Mucosa of descending colon (tissue), 3 donors: ENCODE data around the gene CDH8. TPM values are rescaled to one million over a fixed set of nuclear protein-coding genes. Genes with fewer than 3 reads are reported as not detected.

ENCODE experiments used
- ATAC-seq: fragments of 200-7000 bp; cut with Tn5 transposase; one replicate; pipeline ENCODE4 v1.9.1; 2020; ENCODE audit warnings: mild to moderate bottlenecking, moderate library complexity
- DNase-seq, 3 donors: peaks; one replicate each; pipeline ENCODE4 v3.0.0-alpha.2; 2020
- H3K36me3 ChIP-seq: fragments of 200-600 bp; one replicate; pipeline ENCODE4 v1.8.0; 2021; ENCODE audit warnings: low read depth, mild to moderate bottlenecking
- H3K4me1 ChIP-seq: fragments of 200-600 bp; one replicate; pipeline ENCODE4 v1.8.0; 2021; ENCODE audit warnings: low read depth, mild to moderate bottlenecking
- H3K4me3 ChIP-seq: fragments of 200-600 bp; one replicate; pipeline ENCODE4 v1.8.0; 2021; ENCODE audit warnings: mild to moderate bottlenecking
- H3K9me3 ChIP-seq: fragments of 200-600 bp; one replicate; pipeline ENCODE4 v1.8.0; 2021; ENCODE audit warnings: mild to moderate bottlenecking
- intact Hi-C, 2 donors: fragments of 100-400 bp; cut with DNase I in 1 of 2; cut with micrococcal nuclease in 1 of 2; formaldehyde crosslinking; loops; one replicate each; pipeline versions ENCODE4 v1.11.0 to v1.11.1; 2022; cut with DNase I, micrococcal nuclease
- total RNA-seq, 3 donors: library from RNA; stranded (reverse); fragmentation: NEBNext Ultra II Directional in 2 of 3; extraction: Animal tissue kit (Norgen Biotek cat#: 25700) in 2 of 3; gene quantifications; one replicate each; pipeline versions ENCODE4 v1.2.1 to v1.2.4, GENCODE V29; 2021 to 2023
- TF ChIP-seq, protein P1 (sequence below): fragments of 200-600 bp; IDR thresholded peaks from one replicate; pipeline ENCODE4 v1.8.0; 2022; ENCODE audit warnings: antibody characterized with exemption, mild to moderate bottlenecking
- donor health status: DM: no; HTN: no; CAD: no; lungs with moderate emphysema.
- donor health status: DM: no; HTN: no; CAD: no.
- donor health status: DM: no; HTN: yes; CAD: no.

Gene CDH8
- total RNA-seq, 3 donors from 2014 or later: 0.16 to 1.2 TPM; not detected in 1

DNA sequence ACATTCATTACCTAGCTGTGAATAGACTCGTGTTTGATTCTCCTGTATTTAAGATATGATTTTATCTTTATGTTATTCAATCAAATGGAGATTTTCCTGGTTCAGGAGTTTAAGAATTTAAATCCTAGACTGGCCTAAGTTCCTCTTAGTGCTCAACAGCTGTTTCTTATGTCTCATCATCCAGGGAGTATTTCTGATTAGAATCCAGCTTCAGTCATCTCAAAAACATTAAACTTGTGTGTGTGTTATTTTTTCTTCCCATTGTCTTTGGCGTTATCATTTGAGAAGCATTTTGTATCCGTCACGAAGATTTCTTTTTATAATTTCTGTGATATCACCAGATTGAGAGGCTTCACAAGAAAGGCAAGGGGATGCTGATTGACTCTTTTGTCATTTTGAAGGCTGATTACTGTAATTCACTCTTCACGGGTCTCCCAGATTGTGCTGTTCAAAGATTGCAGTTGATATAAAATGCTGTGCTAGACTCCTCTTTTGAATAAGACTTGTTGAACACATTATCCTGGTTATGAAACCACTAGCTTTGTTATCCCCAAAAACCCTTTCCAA, 204.8 kb downstream of the CDH8 start:
- TF ChIP-seq, protein P1, sequence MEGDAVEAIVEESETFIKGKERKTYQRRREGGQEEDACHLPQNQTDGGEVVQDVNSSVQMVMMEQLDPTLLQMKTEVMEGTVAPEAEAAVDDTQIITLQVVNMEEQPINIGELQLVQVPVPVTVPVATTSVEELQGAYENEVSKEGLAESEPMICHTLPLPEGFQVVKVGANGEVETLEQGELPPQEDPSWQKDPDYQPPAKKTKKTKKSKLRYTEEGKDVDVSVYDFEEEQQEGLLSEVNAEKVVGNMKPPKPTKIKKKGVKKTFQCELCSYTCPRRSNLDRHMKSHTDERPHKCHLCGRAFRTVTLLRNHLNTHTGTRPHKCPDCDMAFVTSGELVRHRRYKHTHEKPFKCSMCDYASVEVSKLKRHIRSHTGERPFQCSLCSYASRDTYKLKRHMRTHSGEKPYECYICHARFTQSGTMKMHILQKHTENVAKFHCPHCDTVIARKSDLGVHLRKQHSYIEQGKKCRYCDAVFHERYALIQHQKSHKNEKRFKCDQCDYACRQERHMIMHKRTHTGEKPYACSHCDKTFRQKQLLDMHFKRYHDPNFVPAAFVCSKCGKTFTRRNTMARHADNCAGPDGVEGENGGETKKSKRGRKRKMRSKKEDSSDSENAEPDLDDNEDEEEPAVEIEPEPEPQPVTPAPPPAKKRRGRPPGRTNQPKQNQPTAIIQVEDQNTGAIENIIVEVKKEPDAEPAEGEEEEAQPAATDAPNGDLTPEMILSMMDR: no peak

DNA sequence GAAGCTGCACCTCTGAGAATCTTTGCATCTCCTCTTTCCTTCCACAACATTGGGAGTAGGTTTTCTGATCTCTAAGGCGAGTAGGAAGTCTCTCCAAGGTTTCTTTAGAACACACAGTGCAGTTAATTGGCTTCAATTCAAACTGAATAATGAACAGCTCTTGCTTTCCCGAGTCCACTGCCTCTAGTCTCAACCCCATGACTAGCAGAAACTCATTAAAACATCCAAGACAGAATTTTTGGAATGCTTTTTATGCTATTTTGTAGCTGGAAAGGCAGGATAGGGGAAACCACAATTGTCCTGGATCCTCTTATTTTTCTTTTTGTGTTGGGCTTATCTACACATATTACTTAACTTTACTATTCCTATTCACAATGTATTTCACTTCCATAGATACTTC, 206.6 kb downstream of the CDH8 start:
- no peaks in the 10 kb centered on the region for H3K4me1 ChIP-seq
- intact Hi-C loops: no loop called here
- no peak overlapping the region for H3K4me3 ChIP-seq

More for the DNA sequence above, 204.8 kb downstream of the CDH8 start:
- no peaks in the 10 kb centered on the region for H3K4me1 ChIP-seq
- no peak for ATAC-seq
- intact Hi-C loops: no loop called here
- no peaks in the 10 kb centered on the region for H3K36me3 ChIP-seq
- no peak for DNase-seq
- no peaks in the 10 kb centered on the region for H3K9me3 ChIP-seq
- no peak overlapping the region for H3K4me3 ChIP-seq

GRCh38 chr16:61823326-61823725, 212.9 kb downstream of the CDH8 start:
- H3K4me1 ChIP-seq: no peaks in the 10 kb centered on the region
- DNase-seq: no peak
- no peak overlapping the region for H3K4me3 ChIP-seq
- H3K9me3 ChIP-seq: no peaks in the 10 kb centered on the region
- no peaks in the 10 kb centered on the region for H3K36me3 ChIP-seq
- no peak for ATAC-seq
- intact Hi-C loops: no loop called here
- TF ChIP-seq, protein P1: no peak

More for the DNA sequence above, 206.6 kb downstream of the CDH8 start:
- Histone ChIP-seq H3K36me3 (no peaks in the 10 kb centered on the region), H3K9me3 (no peaks in the 10 kb centered on the region)
- DNase-seq (no peak), ATAC-seq (no peak)
- TF ChIP-seq, protein P1: no peak

- DNase-seq: no peak
- H3K36me3 ChIP-seq: no peaks in the 10 kb centered on the region
- H3K4me3 ChIP-seq: no peak overlapping the region
- H3K4me1 ChIP-seq: no peaks in the 10 kb centered on the region
- intact Hi-C loops: no loop called here
- no peak for ATAC-seq
- TF ChIP-seq, protein P1: no peak
- H3K9me3 ChIP-seq: no peaks in the 10 kb centered on the region
Observed at GRCh38 chr16:61820820-61821219, 215.4 kb downstream of the CDH8 start.

GRCh38 chr16:61820398-61820797, 215.8 kb downstream of the CDH8 start:
- H3K4me3 ChIP-seq: no peak overlapping the region
- intact Hi-C loops: no loop called here
- H3K4me1 ChIP-seq: no peaks in the 10 kb centered on the region
- H3K9me3 ChIP-seq: no peaks in the 10 kb centered on the region
- DNase-seq (no peak), ATAC-seq (no peak)
- H3K36me3 ChIP-seq: no peaks in the 10 kb centered on the region
- TF ChIP-seq, protein P1: no peak

GRCh38 chr16:61818850-61819249, 217.4 kb downstream of the CDH8 start:
- H3K4me3 ChIP-seq: no peak overlapping the region
- intact Hi-C loops: no loop called here
- no peaks in the 10 kb centered on the region for H3K4me1 ChIP-seq
- H3K9me3 ChIP-seq: no peaks in the 10 kb centered on the region
- DNase-seq: no peak
- no peaks in the 10 kb centered on the region for H3K36me3 ChIP-seq
- ATAC-seq: no peak
- TF ChIP-seq, protein P1: no peak
